Tibial nerve (tissue), 4 donors: ENCODE data around the gene FBN1. TPM values are rescaled to one million over a fixed set of nuclear protein-coding genes. Genes with fewer than 3 reads are reported as not detected.
A peak's percentile ranks its signal among the peaks of the same experiment; 100 is the strongest.

Experiments
- DNase-seq, 2 donors: peaks; one replicate each; pipeline ENCODE4 v3.0.0-alpha.2; 2019; ENCODE audit warnings: low spot score in 2 of 2
- H3K27ac ChIP-seq, 4 donors: fragments of 200-600 bp; sonication (generic) in 3 of 4; one replicate each; pipeline ENCODE4 v1.5.1; 2017 to 2019; ENCODE audit warnings: mild to moderate bottlenecking in 1 of 4
- H3K27me3 ChIP-seq, 2 donors: fragments of 200-600 bp; sonication (generic) in 1 of 2; one replicate each; pipeline versions ENCODE4 v1.5.1 to v1.6.0; 2017 to 2019
- H3K36me3 ChIP-seq, 3 donors: fragments of 200-600 bp; sonication (generic); one replicate each; pipeline ENCODE4 v1.5.1; 2018 to 2019
- H3K4me1 ChIP-seq, 4 donors: fragments of 200-600 bp; sonication (generic) in 3 of 4; one replicate each; pipeline ENCODE4 v1.5.1; 2017 to 2019
- H3K4me3 ChIP-seq, 4 donors: fragments of 200-600 bp; sonication (generic) in 3 of 4; one replicate each; pipeline ENCODE4 v1.5.1; 2017 to 2019; ENCODE audit warnings: mild to moderate bottlenecking in 1 of 4, moderate library complexity in 1 of 4
- H3K9me3 ChIP-seq, 4 donors: fragments of 200-600 bp; sonication (generic) in 3 of 4; one replicate each; pipeline ENCODE4 v1.5.1; 2017 to 2019
- EP300 ChIP-seq, 2 donors: sonication (generic); formaldehyde crosslinking; IDR thresholded peaks; one replicate each; pipeline ENCODE4 v1.6.1; 2017; ENCODE audit warnings: antibody characterized with exemption in 2 of 2, mild to moderate bottlenecking in 1 of 2
- POLR2A ChIP-seq, 2 donors: fragments of 450-650 bp; IDR thresholded peaks; one replicate each; pipeline ENCODE4 v1.6.1; 2017; ENCODE audit warnings: antibody characterized with exemption in 2 of 2, mild to moderate bottlenecking in 2 of 2, moderate library complexity in 2 of 2
- WGBS, 2 donors: methylation state at CpG; one replicate each; pipeline ENCODE4 v1.1.5; 2018; 5-methylcytosine and 5-hydroxymethylcytosine counted together
- total RNA-seq, 4 donors: library from RNA; depleted of rRNA; stranded (reverse); fragments of >200 nt; gene quantifications; one replicate each; pipeline ENCODE4 v1.1.0, GENCODE V29; 2016
- TF ChIP-seq, protein P1 (sequence below), 5 experiments: fragments of 200-600 bp in 3 of 5; fragments of 450-650 bp in 2 of 5; sonication (generic) in 3 of 5; IDR thresholded peaks; one replicate each; pipeline ENCODE4 v1.5.1; 2016 to 2019; ENCODE audit warnings: antibody characterized with exemption in 5 of 5, mild to moderate bottlenecking in 3 of 5, moderate library complexity in 2 of 5

Gene FBN1
- total RNA-seq, 4 donors from 2014 or later = 144 to 293 (median 234) TPM

DNA sequence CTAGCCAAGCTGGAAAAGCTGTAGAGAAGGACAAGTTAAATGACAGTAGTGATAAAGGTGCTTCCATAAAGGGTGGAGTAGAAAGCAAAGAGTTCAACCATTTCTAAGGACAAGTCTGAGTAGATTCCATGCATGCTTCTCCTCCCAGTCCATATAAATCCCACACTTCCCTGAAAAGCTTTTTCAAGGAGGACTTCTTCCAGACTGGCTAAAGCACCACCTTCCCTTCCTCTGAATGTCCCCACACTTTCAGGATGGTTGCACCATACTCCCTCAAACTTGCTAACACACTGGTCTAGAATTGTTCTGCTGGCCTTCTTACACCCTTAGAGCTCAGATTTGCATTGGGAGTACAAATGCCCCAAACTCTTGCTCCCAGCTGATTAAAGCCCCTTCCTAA, 40.9 kb downstream of the FBN1 start:
- Histone ChIP-seq H3K36me3 (peaks cover 0 to 49% (median 0%) of the 10 kb centered on the region in 3 donors), H3K27me3 (no peaks in the 10 kb centered on the region), H3K4me1 (peaks cover 0 to 42% (median 10%) of the 10 kb centered on the region in 4 donors), H3K9me3 (no peaks in the 10 kb centered on the region), H3K27ac (peak overlapping the region in 2 of 4 donors; percentile 7 to 22), H3K4me3 (no peak overlapping the region)
- no peak for DNase-seq
- TF ChIP-seq, protein P1, sequence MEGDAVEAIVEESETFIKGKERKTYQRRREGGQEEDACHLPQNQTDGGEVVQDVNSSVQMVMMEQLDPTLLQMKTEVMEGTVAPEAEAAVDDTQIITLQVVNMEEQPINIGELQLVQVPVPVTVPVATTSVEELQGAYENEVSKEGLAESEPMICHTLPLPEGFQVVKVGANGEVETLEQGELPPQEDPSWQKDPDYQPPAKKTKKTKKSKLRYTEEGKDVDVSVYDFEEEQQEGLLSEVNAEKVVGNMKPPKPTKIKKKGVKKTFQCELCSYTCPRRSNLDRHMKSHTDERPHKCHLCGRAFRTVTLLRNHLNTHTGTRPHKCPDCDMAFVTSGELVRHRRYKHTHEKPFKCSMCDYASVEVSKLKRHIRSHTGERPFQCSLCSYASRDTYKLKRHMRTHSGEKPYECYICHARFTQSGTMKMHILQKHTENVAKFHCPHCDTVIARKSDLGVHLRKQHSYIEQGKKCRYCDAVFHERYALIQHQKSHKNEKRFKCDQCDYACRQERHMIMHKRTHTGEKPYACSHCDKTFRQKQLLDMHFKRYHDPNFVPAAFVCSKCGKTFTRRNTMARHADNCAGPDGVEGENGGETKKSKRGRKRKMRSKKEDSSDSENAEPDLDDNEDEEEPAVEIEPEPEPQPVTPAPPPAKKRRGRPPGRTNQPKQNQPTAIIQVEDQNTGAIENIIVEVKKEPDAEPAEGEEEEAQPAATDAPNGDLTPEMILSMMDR (IDR thresholded peaks at IDR 0.05) = no peak
- TF ChIP-seq EP300 (IDR thresholded peaks at IDR 0.05) (no peak), POLR2A (IDR thresholded peaks at IDR 0.05) (no peak)

DNA sequence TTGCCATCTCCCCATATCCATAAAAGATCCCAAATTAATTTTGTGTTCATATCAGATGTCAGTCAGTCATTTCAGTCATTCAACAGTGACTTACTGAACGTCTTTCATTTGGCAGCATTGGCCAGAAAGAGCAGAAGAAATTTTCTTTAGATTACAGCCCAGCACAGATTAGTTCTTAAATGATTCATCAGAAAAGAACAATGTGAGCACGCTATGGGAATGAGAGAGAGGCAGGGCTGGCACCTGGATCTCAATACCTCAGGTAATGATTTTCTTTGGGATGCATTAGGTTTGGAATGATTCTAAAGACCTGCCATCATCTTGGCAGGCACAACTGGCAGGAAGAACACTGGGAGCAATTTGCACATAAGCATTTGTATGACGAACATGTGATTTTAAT, 41.6 kb downstream of the FBN1 start:
- no peak for DNase-seq
- Histone ChIP-seq H3K4me1 (peaks cover 0 to 39% (median 10%) of the 10 kb centered on the region in 4 donors), H3K4me3 (no peak overlapping the region), H3K27me3 (no peaks in the 10 kb centered on the region), H3K9me3 (no peaks in the 10 kb centered on the region), H3K27ac (peak overlapping the region in 2 of 4 donors; percentile 69 to 82), H3K36me3 (peaks cover 0 to 47% (median 0%) of the 10 kb centered on the region in 3 donors)
- WGBS, 2 donors = 59 to 64% methylated on average over 3 of the region's 3 CpGs
- TF ChIP-seq POLR2A (IDR thresholded peaks at IDR 0.05) = no peak
- TF ChIP-seq, protein P1 (IDR thresholded peaks at IDR 0.05) = no peak
- TF ChIP-seq EP300 (IDR thresholded peaks at IDR 0.05) = no peak

DNA sequence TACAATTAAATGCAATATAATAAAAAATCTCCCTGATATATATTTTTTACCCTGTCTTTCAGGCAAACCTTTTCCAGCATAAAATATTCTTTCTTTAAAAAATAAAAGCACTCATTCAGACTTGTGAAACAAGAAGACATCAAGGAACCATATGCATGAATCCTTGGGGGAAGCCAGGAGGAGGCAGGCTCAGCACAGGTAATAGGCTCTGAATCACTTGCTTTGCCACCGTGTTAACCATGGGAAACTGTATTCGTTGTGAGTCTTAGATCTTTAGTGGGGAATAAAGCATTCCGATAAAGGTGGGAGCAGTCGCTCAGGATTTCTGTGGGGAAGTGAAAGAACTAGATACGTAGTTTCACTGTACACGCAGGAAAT, 42.4 kb downstream of the FBN1 start:
- 54 to 58% methylated on average over 6 of the region's 6 CpGs for WGBS, 2 donors
- Histone ChIP-seq H3K4me3 (no peak overlapping the region), H3K27ac (peak overlapping the region in 3 of 4 donors; percentile 18 to 82 (median 69)), H3K9me3 (no peaks in the 10 kb centered on the region), H3K27me3 (no peaks in the 10 kb centered on the region), H3K36me3 (peaks cover 0 to 47% (median 0%) of the 10 kb centered on the region in 3 donors), H3K4me1 (peaks cover 0 to 38% (median 10%) of the 10 kb centered on the region in 4 donors)
- TF ChIP-seq EP300 (IDR thresholded peaks at IDR 0.05) = peak in 1 of 2 donors; percentile 1
- no peak for TF ChIP-seq POLR2A (IDR thresholded peaks at IDR 0.05)
- TF ChIP-seq, protein P1 (IDR thresholded peaks at IDR 0.05) = no peak
- DNase-seq = no peak

DNA sequence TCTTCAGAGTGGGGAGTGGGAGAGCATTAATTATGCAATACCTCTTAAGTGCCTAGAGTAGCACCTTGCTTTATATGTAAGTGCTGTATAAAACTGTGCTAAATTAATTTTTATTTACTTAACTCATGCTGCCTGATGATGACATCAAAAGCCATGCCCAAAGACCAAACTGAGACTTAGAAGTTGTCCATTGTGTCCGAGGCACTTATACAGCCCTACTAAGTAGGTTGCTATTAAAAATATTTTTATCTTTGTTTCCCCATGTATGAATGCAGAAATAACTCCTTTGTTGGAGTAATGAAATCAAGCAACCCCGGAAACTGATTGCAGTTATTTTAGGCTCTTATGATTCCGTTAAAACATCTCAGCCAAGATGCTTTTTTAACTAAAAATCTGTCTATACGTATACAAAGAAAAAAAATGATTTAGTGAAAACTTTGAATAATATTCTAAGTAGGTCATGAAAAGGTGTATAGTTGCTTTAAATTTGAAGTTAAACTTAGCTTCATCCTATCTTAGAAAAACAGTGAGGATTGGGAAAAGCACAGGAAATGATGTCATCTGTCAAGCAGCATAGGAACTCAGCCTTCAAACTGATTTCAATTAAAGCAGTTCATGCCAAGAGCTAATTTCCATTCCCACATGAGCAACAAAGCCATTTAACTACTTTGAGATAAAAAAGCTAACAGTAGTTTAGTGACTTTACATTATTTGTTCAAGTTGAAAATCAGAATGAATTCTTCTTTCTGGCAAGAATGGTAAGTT, 43.0 kb downstream of the FBN1 start:
- Histone ChIP-seq H3K36me3 (peaks cover 0 to 46% (median 0%) of the 10 kb centered on the region in 3 donors), H3K27ac (peak overlapping the region; percentile 7 to 82 (median 44)), H3K27me3 (no peaks in the 10 kb centered on the region), H3K4me3 (peak overlapping the region in 1 of 4 donors; percentile 1), H3K4me1 (peaks cover 0 to 38% (median 10%) of the 10 kb centered on the region in 4 donors), H3K9me3 (no peaks in the 10 kb centered on the region)
- DNase-seq = no peak
- TF ChIP-seq, protein P1 (IDR thresholded peaks at IDR 0.05) = no peak
- TF ChIP-seq EP300 (IDR thresholded peaks at IDR 0.05) (peak in 1 of 2 donors; percentile 38), POLR2A (IDR thresholded peaks at IDR 0.05) (no peak)
- 21 to 26% methylated on average over 4 of the region's 4 CpGs for WGBS, 2 donors

DNA sequence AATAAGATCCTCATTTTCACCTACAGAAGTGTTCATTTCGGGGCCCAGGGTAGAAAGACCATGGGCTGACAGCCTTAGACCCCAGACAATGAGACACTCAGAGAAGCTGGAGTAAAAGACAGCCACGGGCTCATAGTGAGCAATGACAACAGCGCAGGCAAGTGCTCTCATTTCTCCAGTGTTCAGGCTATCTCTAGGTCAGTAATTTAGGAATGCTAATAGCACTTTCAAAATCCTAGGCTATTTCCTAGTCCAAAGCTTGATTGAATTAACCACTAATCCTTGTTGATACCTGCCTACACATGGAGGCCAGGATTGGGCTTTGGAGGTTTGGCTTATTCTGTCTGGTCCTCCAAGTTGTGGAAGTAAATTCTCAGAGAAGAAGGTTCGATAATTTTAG, 44.4 kb downstream of the FBN1 start:
- WGBS, 2 donors = 77 to 86% methylated on average over 4 of the region's 4 CpGs
- Histone ChIP-seq H3K9me3 (no peaks in the 10 kb centered on the region), H3K4me1 (peaks cover 0 to 38% (median 12%) of the 10 kb centered on the region in 4 donors), H3K36me3 (peaks cover 0 to 34% (median 0%) of the 10 kb centered on the region in 3 donors), H3K27me3 (no peaks in the 10 kb centered on the region), H3K27ac (peak overlapping the region in 2 of 4 donors; percentile 69 to 82), H3K4me3 (no peak overlapping the region)
- TF ChIP-seq POLR2A (IDR thresholded peaks at IDR 0.05) (no peak), EP300 (IDR thresholded peaks at IDR 0.05) (no peak)
- TF ChIP-seq, protein P1 (IDR thresholded peaks at IDR 0.05) = no peak
- DNase-seq = no peak
